Type B pancreatic cell (in vitro differentiated cells): ENCODE data around the gene POU2AF1. TPM values are rescaled to one million over a fixed set of nuclear protein-coding genes. Genes with fewer than 3 reads are reported as not detected.

Experiments used
- DNase-seq: peaks from one replicate; pipeline ENCODE4 v3.0.0; 2021; ENCODE audit warnings: mixed read lengths; ENCODE audit not compliant: unreplicated experiment; ENCODE audit errors: extremely low spot score
- H3K27ac Mint-ChIP-seq: 2 replicates; pipeline ENCODE4 v1.8.0; 2021; ENCODE audit warnings: mild to moderate bottlenecking, mixed read lengths
- H3K27me3 Mint-ChIP-seq: 2 replicates; pipeline ENCODE4 v1.8.0; 2021; ENCODE audit warnings: mixed read lengths
- H3K36me3 Mint-ChIP-seq: 2 replicates; pipeline ENCODE4 v1.8.0; 2021; ENCODE audit warnings: mixed read lengths
- H3K4me1 Mint-ChIP-seq: one replicate; pipeline ENCODE4 v1.8.0; 2021; ENCODE audit warnings: mixed read lengths; ENCODE audit not compliant: unreplicated experiment
- H3K4me3 Mint-ChIP-seq: 2 replicates; pipeline ENCODE4 v1.8.0; 2021; ENCODE audit warnings: mild to moderate bottlenecking, mixed read lengths
- H3K9me3 Mint-ChIP-seq: 2 replicates; pipeline ENCODE4 v1.8.0; 2021; ENCODE audit warnings: mixed read lengths
- CTCF ChIP-seq: fragments of 200-600 bp; sonication (generic); conservative IDR thresholded peaks from 2 replicates; pipeline ENCODE4 v1.5.0; 2021; ENCODE audit warnings: antibody characterized with exemption, mild to moderate bottlenecking
- total RNA-seq: library from RNA; stranded (reverse); gene quantifications from 2 replicates; pipeline ENCODE4 v1.2.1, GENCODE V29; 2021; ENCODE audit warnings: low replicate concordance

The POU2AF1 gene
- total RNA-seq, 1 donor from 2014 or later = 0.24 TPM

DNA sequence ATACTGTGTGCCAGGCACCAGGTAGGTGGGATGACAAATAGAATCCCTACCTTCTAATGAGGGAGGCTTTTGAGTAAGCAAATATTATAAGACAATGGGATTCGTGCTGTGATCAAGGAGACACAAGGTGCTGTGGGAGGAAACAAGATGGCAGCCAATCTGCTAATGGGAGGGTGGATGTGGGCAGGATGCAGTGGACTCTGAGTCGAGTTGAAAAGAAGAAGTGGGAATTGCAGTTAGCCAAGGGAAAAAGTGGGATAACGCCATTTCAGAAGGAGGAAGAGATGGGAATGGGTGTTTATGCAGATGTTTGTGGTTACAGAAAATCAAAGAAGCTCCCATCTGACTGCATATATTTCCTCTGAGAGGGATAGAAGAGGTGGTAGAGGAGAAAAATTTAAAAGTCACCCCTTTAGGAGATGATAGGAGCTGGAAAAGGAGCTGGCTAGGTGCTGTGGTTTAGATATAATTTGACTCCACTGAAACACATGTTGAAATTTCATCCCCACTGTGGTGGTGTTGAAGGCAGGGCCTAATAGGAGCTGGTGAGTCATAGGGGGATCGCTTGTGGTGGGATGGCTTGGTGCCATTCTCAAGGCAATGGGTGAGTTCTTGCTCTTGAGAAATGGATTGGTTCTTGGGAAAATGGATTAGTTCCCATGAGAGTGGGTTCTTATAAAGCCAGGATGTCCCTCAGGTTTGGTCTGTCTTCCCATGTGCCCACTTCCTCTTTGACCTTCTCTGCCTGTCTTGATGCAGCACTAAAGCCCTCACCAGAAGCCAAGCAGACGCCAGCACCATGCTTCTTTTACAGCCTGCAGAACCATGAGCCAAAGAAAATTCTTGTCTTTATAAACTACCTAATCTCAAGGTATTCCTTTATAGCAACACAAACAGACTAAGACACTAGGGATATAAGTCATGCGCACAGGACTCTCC is 30.0 kb upstream of the POU2AF1 start:
- DNase-seq = no peak
- H3K27me3 Mint-ChIP-seq = peaks cover 7% of the 10 kb centered on the region
- H3K4me1 Mint-ChIP-seq = no peaks in the 10 kb centered on the region
- TF ChIP-seq CTCF = no peak
- H3K36me3 Mint-ChIP-seq = no peaks in the 10 kb centered on the region
- no peak overlapping the region for H3K27ac Mint-ChIP-seq
- H3K9me3 Mint-ChIP-seq = no peaks in the 10 kb centered on the region
- H3K4me3 Mint-ChIP-seq = no peak overlapping the region

DNA sequence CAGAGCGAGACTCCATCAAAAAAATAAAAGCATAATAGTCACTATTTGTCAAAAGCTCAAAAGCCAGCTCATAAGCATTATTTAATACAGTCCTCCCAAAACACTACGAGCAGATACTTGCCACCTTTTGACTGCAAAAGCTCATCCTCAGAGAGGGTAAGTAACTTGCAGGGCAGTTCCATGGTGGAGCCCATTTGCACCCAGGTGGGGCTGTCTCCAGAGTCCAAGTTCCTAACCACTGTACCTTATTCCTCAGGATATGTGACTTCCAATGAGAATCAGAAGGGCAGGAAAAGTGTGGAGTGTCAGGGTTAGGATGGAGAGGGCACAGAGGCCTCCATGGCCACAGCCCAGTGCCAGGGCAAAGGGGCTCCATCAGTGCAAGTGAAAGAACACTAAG is 28.6 kb upstream of the POU2AF1 start:
- Mint-ChIP-seq H3K4me3 (no peak overlapping the region), H3K9me3 (no peaks in the 10 kb centered on the region), H3K4me1 (no peaks in the 10 kb centered on the region), H3K36me3 (no peaks in the 10 kb centered on the region), H3K27ac (no peak overlapping the region), H3K27me3 (peaks cover 7% of the 10 kb centered on the region)
- TF ChIP-seq CTCF = no peak
- no peak for DNase-seq

DNA sequence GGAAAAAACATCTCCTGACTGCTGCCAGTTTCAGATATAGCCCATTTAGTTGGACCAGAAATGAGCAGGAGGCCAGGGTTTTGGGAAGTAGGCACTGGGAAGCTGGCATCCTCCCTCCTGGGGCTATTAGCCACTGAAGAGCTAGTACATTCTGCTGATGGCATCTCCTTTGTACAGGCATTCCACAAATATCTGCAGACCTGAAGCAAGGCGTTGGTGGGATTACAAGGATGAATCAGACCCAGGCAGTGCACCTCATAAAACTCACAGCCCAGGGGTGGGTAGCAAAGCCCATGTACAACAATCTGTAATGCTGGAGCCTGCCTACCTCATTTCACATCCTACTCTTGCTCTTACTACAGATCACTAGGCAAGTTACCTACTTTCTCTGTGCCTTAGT is 27.5 kb upstream of the POU2AF1 start:
- Mint-ChIP-seq H3K27me3 (peaks cover 5% of the 10 kb centered on the region), H3K4me3 (no peak overlapping the region), H3K9me3 (no peaks in the 10 kb centered on the region), H3K27ac (no peak overlapping the region), H3K4me1 (no peaks in the 10 kb centered on the region), H3K36me3 (no peaks in the 10 kb centered on the region)
- DNase-seq = no peak
- TF ChIP-seq CTCF = no peak

DNA sequence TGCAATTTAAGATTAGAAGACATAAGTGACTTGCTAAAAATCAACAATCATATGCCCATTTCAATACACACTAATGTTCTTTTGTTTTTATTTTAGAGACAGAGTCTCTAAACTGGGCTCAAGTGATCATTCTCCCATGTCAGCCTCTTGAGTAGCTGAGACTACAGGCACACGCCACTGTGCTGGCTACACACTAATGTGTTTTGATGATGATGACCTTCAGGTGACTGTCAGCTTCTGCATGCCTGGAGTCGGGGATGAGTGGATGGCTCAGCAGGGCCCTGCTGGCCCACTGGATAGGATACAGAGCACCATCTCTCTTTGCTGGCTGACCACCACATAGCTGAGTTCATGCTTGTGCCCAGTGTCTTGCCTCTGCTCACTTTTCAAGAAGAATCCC is 27.0 kb upstream of the POU2AF1 start:
- peaks cover 5% of the 10 kb centered on the region for H3K27me3 Mint-ChIP-seq
- H3K36me3 Mint-ChIP-seq = no peaks in the 10 kb centered on the region
- H3K27ac Mint-ChIP-seq = no peak overlapping the region
- DNase-seq = no peak
- no peak overlapping the region for H3K4me3 Mint-ChIP-seq
- H3K4me1 Mint-ChIP-seq = no peaks in the 10 kb centered on the region
- H3K9me3 Mint-ChIP-seq = no peaks in the 10 kb centered on the region
- TF ChIP-seq CTCF = no peak

- Mint-ChIP-seq H3K4me3 (no peak overlapping the region), H3K9me3 (no peaks in the 10 kb centered on the region), H3K4me1 (no peaks in the 10 kb centered on the region), H3K27ac (no peak overlapping the region), H3K36me3 (no peaks in the 10 kb centered on the region), H3K27me3 (peaks cover 5% of the 10 kb centered on the region)
- DNase-seq = no peak
- TF ChIP-seq CTCF = no peak
Measured at GRCh38 chr11:111405551-111405950, 26.5 kb upstream of the POU2AF1 start.
